K562 (cell line): ENCODE data around the gene LAMB2. TPM values are rescaled to one million over a fixed set of nuclear protein-coding genes. Genes with fewer than 3 reads are reported as not detected.

Source experiments
- BRF1 ChIP-seq: IDR thresholded peaks from 3 replicates; pipeline ENCODE4 v1.6.1; 2011; ENCODE audit warnings: borderline replicate concordance, mild to moderate bottlenecking; ENCODE audit not compliant: insufficient read length; ENCODE audit errors: extremely low read depth
- CBFA2T2 ChIP-seq: fragments of 450-650 bp; conservative IDR thresholded peaks from 2 replicates; pipeline ENCODE4 v1.6.1; 2017; ENCODE audit warnings: mild to moderate bottlenecking
- CHD4 ChIP-seq: fragments of 200-600 bp; sonication (generic); IDR thresholded peaks from 3 replicates; pipeline ENCODE4 v1.6.1; 2012; ENCODE audit warnings: low read depth, mild to moderate bottlenecking, mixed read lengths, low read length, inconsistent platforms; ENCODE audit not compliant: insufficient read depth, insufficient replicate concordance, poor library complexity, severe bottlenecking
- ERF ChIP-seq: fragments of 450-650 bp; formaldehyde crosslinking; IDR thresholded peaks from 2 replicates; pipeline ENCODE4 v1.4.0; 2020; ENCODE audit warnings: mild to moderate bottlenecking, mixed read lengths
- KDM5B ChIP-seq: fragments of 200-600 bp; sonication (generic); IDR thresholded peaks from 2 replicates; pipeline ENCODE4 v1.6.1; 2012; ENCODE audit warnings: low read depth, mild to moderate bottlenecking, moderate library complexity, low read length, control low read depth, inconsistent platforms; ENCODE audit not compliant: insufficient replicate concordance
- KLF13 ChIP-seq: fragments of 450-650 bp; IDR thresholded peaks from 2 replicates; pipeline ENCODE4 v1.6.1; 2016; ENCODE audit warnings: missing genetic modification characterization, low read depth, mild to moderate bottlenecking, missing compliant biosample characterization, moderate library complexity, borderline replicate concordance
- MBD2 ChIP-seq: sonication (generic); IDR thresholded peaks from 2 replicates; pipeline ENCODE4 v1.6.1; 2016; ENCODE audit warnings: low read depth, borderline replicate concordance
- MTA3 ChIP-seq: fragments of 450-650 bp; formaldehyde crosslinking; IDR thresholded peaks from 2 replicates; pipeline ENCODE4 v1.6.1; 2017; ENCODE audit warnings: mild to moderate bottlenecking, borderline replicate concordance
- NFYB ChIP-seq: IDR thresholded peaks from 2 replicates; pipeline ENCODE4 v1.6.1; 2011; ENCODE audit warnings: mild to moderate bottlenecking, moderate library complexity; ENCODE audit not compliant: insufficient read length; ENCODE audit errors: extremely low read depth
- POLR3A ChIP-seq: IDR thresholded peaks from 2 replicates; pipeline ENCODE4 v1.6.1; 2011; ENCODE audit warnings: borderline replicate concordance, mild to moderate bottlenecking, moderate library complexity; ENCODE audit not compliant: insufficient read length, insufficient read depth; ENCODE audit errors: extremely low read depth
- TEAD4 ChIP-seq, 2 experiments: sonication (generic) in 1 of 2; formaldehyde crosslinking in 1 of 2; IDR thresholded peaks; 2 replicates each; pipeline versions ENCODE4 v1.6.1 to v1.8.0; 2012 to 2022; ENCODE audit warnings: borderline replicate concordance in 1 of 2, inconsistent platforms in 1 of 2, low read length in 1 of 2, mild to moderate bottlenecking in 1 of 2, missing genetic modification reagents in 1 of 2
- ZNF184 ChIP-seq: sonication (generic); formaldehyde crosslinking; IDR thresholded peaks from 2 replicates; pipeline ENCODE4 v1.5.0; 2020; ENCODE audit warnings: missing genetic modification reagents
- ZNF316 ChIP-seq: fragments of 450-650 bp; IDR thresholded peaks from 2 replicates; pipeline ENCODE4 v1.6.1; 2016
- ZNF561 ChIP-seq: fragments of 450-650 bp; formaldehyde crosslinking; conservative IDR thresholded peaks from 2 replicates; pipeline ENCODE4 v1.4.0; 2020; ENCODE audit warnings: mild to moderate bottlenecking, moderate library complexity
- ZZZ3 ChIP-seq: fragments of 450-650 bp; IDR thresholded peaks from 2 replicates; pipeline ENCODE4 v1.6.1; 2016; ENCODE audit warnings: antibody characterized with exemption, mild to moderate bottlenecking, moderate library complexity
- polyA plus RNA-seq, 8 experiments: library from polyadenylated mRNA; depleted of rRNA in 4 of 8; stranded (reverse) in 5 of 8; unstranded in 3 of 8; fragments of >200 nt; fragmentation: Nextera tagmentation in 2 of 8; fragmentation: Illumina TruSeq in 1 of 8; extraction: Ambion mirVana in 2 of 8; extraction: Trizol in 1 of 8; gene quantifications; 2 replicates each; pipeline versions ENCODE4 v1.2.1 to v1.2.3, GENCODE V29; 2011 to 2014; ENCODE audit warnings: inconsistent platforms in 1 of 8, missing spikeins in 1 of 8
- total RNA-seq, 7 experiments: library from RNA; depleted of rRNA in 6 of 7; stranded (reverse); fragments of >200 nt in 6 of 7; fragmentation: Illumina TruSeq in 2 of 7; extraction: Trizol in 2 of 7; gene quantifications; 2 replicates each; pipeline versions ENCODE4 v1.2.1 to v1.2.3, GENCODE V29; 2011 to 2021; ENCODE audit warnings: low replicate concordance in 1 of 7
- TF ChIP-seq, protein P1 (sequence below): fragments of 150-350 bp; IDR thresholded peaks from 2 replicates; pipeline ENCODE4 v1.6.1; 2014; ENCODE audit warnings: low read depth, mild to moderate bottlenecking, low read length, borderline replicate concordance
- TF ChIP-seq, protein P2 (sequence below), 3 experiments: fragments of 200-800 bp in 1 of 3; fragments of 250-450 bp in 1 of 3; fragments of 450-650 bp in 1 of 3; sonication (Bioruptor Pico) in 1 of 3; sonication (Bioruptor generic) in 1 of 3; formaldehyde crosslinking in 1 of 3; IDR thresholded peaks; 2 replicates each; pipeline versions ENCODE4 v1.6.1 to v1.8.0; 2016 to 2022; ENCODE audit warnings: mild to moderate bottlenecking in 2 of 3, missing genetic modification characterization in 2 of 3, missing compliant biosample characterization in 1 of 3, moderate library complexity in 1 of 3
- TF ChIP-seq, protein P3 (sequence below): fragments of 450-650 bp; formaldehyde crosslinking; IDR thresholded peaks from 2 replicates; pipeline ENCODE4 v1.4.0; 2022; ENCODE audit warnings: mild to moderate bottlenecking, moderate library complexity
- TF ChIP-seq, protein P4 (sequence below): sonication (generic); formaldehyde crosslinking; IDR thresholded peaks from 2 replicates; pipeline ENCODE4 v1.8.0; 2022; ENCODE audit warnings: missing genetic modification reagents, mild to moderate bottlenecking, moderate library complexity, borderline replicate concordance

Gene LAMB2
- total and polyA plus RNA-seq, 9 of the 15 experiments (the other 6 are each of a cell fraction or from before 2014, with no cell fraction given): 1.4 to 26.0 (median 16.2) TPM

DNA sequence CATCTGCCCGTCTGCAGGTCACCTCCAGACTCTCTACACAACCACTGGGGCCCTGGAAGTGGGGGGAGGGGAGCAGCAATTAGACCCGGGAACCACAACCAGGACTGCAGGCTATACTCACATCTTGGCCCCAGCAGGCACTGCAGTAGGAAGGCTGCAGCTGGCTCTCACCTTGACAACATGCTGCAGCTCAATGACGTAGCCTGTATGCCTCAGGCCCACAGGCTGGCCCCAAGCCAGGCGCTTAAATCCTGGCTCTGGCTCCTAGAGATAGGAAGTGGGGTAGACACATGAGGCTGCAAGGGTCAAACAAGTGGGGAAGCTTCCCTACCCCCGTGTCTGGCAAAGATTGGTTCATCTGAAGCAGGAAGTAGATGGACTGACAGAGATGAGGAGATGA, 34.4 kb downstream of the LAMB2 start (continued):
- TF ChIP-seq, protein P1, sequence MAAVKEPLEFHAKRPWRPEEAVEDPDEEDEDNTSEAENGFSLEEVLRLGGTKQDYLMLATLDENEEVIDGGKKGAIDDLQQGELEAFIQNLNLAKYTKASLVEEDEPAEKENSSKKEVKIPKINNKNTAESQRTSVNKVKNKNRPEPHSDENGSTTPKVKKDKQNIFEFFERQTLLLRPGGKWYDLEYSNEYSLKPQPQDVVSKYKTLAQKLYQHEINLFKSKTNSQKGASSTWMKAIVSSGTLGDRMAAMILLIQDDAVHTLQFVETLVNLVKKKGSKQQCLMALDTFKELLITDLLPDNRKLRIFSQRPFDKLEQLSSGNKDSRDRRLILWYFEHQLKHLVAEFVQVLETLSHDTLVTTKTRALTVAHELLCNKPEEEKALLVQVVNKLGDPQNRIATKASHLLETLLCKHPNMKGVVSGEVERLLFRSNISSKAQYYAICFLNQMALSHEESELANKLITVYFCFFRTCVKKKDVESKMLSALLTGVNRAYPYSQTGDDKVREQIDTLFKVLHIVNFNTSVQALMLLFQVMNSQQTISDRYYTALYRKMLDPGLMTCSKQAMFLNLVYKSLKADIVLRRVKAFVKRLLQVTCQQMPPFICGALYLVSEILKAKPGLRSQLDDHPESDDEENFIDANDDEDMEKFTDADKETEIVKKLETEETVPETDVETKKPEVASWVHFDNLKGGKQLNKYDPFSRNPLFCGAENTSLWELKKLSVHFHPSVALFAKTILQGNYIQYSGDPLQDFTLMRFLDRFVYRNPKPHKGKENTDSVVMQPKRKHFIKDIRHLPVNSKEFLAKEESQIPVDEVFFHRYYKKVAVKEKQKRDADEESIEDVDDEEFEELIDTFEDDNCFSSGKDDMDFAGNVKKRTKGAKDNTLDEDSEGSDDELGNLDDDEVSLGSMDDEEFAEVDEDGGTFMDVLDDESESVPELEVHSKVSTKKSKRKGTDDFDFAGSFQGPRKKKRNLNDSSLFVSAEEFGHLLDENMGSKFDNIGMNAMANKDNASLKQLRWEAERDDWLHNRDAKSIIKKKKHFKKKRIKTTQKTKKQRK: no peak
- TF ChIP-seq, protein P2, sequence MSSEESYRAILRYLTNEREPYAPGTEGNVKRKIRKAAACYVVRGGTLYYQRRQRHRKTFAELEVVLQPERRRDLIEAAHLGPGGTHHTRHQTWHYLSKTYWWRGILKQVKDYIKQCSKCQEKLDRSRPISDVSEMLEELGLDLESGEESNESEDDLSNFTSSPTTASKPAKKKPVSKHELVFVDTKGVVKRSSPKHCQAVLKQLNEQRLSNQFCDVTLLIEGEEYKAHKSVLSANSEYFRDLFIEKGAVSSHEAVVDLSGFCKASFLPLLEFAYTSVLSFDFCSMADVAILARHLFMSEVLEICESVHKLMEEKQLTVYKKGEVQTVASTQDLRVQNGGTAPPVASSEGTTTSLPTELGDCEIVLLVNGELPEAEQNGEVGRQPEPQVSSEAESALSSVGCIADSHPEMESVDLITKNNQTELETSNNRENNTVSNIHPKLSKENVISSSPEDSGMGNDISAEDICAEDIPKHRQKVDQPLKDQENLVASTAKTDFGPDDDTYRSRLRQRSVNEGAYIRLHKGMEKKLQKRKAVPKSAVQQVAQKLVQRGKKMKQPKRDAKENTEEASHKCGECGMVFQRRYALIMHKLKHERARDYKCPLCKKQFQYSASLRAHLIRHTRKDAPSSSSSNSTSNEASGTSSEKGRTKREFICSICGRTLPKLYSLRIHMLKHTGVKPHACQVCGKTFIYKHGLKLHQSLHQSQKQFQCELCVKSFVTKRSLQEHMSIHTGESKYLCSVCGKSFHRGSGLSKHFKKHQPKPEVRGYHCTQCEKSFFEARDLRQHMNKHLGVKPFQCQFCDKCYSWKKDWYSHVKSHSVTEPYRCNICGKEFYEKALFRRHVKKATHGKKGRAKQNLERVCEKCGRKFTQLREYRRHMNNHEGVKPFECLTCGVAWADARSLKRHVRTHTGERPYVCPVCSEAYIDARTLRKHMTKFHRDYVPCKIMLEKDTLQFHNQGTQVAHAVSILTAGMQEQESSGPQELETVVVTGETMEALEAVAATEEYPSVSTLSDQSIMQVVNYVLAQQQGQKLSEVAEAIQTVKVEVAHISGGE (CRISPR knock-in tag; IDR thresholded peaks at IDR 0.05): no peak
- no peak for TF ChIP-seq NFYB
- TF ChIP-seq, protein P3, sequence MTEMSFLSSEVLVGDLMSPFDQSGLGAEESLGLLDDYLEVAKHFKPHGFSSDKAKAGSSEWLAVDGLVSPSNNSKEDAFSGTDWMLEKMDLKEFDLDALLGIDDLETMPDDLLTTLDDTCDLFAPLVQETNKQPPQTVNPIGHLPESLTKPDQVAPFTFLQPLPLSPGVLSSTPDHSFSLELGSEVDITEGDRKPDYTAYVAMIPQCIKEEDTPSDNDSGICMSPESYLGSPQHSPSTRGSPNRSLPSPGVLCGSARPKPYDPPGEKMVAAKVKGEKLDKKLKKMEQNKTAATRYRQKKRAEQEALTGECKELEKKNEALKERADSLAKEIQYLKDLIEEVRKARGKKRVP: no peak
- TF ChIP-seq ZNF184 (CRISPR knock-in tag): no peak
- no peak for TF ChIP-seq BRF1
- no peak for TF ChIP-seq POLR3A
- TF ChIP-seq ZNF316: no peak
- peak; percentile 64 for TF ChIP-seq TEAD4 (IDR thresholded peaks at IDR 0.05; ENCODE audit: low read length)
- no peak for TF ChIP-seq TEAD4 (CRISPR knock-in tag; IDR thresholded peaks at IDR 0.05; ENCODE audit: borderline replicate concordance)
- no peak for TF ChIP-seq MTA3
- TF ChIP-seq ERF (CRISPR knock-in tag): no peak
- TF ChIP-seq, protein P4, sequence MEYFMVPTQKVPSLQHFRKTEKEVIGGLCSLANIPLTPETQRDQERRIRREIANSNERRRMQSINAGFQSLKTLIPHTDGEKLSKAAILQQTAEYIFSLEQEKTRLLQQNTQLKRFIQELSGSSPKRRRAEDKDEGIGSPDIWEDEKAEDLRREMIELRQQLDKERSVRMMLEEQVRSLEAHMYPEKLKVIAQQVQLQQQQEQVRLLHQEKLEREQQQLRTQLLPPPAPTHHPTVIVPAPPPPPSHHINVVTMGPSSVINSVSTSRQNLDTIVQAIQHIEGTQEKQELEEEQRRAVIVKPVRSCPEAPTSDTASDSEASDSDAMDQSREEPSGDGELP (CRISPR knock-in tag): peak; percentile 90
- TF ChIP-seq CBFA2T2: peak; percentile 74
- TF ChIP-seq KLF13 (tag): no peak
- TF ChIP-seq KDM5B: no peak
- no peak for TF ChIP-seq MBD2
- no peak for TF ChIP-seq CHD4
- TF ChIP-seq ZZZ3: no peak
- no peak for TF ChIP-seq ZNF561 (CRISPR knock-in tag)
